T-helper 9 cell (primary cell): ENCODE measurements around the gene PHLDA1.

Experiments
- DNase-seq: peaks from one replicate; pipeline ENCODE4 v3.0.0-alpha.2; 2020
- total RNA-seq, 2 donors: gene quantifications; one replicate each; lab custom pipeline; 2026; lab: John Stamatoyannopoulos, UW

PHLDA1 gene
- total RNA-seq: 78.8 to 110 reads per million in 2 donors

DNA sequence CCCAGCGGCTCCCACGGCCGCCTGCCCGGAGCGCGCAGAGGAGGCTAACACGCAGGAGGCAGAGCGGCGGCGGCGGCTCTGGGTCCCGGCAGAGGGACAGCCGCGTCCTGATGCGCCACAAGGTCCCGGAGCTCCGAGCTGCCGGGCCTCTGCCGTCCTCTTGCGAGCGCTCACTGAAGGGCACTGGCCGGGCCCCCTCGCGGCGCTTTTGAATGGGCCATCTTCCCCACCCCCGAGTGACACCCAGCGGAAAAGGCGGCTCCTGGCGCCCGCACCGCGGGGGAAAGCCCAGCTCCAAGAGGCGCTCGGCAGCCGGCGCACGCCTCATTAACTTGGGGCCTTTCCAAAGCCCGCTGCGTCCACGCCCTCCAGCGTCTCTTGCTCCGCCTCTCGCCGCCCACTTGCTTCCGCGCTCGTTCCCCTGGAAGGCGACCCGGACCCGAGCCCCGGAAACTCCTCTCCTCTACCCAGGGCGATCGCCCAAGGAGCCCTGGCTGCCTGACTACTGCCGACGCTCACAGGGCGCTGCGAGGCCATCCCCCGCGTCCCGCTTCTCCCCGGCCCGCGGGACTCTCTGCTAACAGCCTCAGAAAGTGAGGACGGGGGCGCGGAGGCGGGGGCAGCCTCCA, at the start of gene PHLDA1:
TSS of gene PHLDA1 (minus strand) at position 363 of the 629 bp plus-strand sequence.
- DNase-seq: peak; percentile 87

DNA sequence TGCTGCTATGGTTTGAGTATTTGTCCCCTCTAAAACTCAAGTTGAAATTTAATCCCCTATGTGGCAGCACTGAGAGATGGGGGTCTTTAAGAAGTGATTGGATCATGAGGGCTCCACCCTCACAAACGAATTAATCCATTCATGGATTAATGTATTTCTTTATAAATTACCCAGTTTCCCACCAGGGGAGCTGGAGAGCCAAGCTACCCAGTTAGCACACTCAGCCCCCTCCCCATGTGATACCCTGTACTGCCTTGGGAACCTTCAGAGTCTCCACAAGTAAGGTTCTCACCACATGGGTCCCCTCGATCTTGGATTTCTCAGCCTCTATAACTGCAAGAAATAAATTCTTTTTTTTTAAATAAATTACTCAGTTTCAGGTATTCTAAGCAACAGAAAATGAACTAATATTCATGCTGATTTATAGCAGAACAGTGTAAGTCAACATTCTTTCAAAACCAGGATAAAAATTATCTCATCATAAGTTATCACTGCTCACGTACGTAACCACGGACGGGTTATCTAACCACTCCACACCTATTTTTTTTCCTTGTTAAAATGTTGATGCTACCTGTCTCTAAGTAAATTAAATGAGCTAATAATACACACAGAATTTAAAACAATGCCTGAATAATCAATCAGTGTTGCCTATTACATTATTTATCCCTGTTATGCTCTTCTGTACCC, 49.3 kb upstream of the PHLDA1 start:
- DNase-seq: no peak

DNA sequence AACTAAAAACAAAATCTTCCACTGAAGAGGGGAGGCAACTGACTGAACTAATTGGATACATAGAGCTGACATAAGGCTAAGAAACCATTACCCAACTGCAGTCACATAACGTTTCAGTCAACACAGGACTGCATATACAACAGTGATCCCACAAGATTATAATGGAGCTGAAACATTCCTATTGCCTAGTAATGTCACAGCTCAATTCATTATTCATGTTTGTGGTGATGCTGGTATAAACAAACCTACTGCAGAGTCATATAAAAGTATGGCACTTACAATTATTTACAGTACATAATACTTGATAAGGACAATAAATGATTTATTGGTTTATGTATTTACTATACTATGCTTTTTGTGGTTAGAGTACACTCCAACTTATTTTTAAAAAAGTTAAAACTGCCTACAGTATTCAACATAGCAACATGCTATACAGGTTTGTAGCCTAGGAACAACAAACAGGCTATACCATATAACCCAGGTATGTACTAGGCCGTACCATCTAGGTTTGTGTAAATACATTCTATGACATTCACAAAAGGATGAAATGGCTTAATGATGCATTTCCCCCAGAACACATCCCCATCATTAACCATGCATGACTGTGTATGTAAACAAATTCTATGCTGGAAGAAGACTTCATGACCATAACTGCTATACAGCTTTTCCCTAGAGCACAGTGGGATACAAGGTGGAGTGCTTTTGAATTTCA, 48.6 kb upstream of the PHLDA1 start:
- DNase-seq: no peak

DNA sequence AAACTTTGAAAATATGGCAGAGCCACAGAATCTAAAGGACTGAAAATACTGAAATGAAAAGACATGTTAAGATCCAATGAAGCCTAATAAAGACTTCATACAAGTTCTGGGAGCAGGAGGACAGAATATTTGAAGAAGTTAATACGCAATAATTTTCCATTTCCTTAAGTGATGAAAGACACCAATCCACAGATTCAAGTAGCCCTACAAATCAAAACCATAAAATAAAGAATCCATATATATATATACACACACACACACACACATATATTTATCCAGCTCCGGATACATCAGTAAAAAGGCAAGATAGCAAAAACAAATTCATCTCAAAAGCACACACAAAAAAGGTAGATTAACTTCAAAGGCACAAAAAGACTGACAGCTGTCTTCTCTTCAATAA, 47.2 kb upstream of the PHLDA1 start:
- DNase-seq: no peak

DNA sequence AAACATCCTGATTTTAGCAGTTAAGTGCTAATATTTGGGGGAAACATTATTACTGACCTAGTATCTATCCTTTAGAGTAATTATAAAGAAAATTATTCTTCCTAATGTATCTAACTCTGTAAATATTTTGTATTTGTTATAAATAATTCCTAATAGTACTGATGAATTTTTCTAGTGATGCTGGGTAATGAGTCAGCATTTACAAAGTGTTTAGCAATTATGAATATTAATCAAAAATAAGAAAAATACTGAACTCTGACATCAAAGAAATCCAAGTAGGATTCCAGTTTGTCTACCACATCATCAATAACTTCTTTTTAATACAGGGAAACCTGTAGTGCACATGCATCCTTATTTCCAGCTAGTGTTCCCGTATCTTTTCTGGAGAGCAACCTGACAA, 43.9 kb upstream of the PHLDA1 start:
- no peak for DNase-seq

DNA sequence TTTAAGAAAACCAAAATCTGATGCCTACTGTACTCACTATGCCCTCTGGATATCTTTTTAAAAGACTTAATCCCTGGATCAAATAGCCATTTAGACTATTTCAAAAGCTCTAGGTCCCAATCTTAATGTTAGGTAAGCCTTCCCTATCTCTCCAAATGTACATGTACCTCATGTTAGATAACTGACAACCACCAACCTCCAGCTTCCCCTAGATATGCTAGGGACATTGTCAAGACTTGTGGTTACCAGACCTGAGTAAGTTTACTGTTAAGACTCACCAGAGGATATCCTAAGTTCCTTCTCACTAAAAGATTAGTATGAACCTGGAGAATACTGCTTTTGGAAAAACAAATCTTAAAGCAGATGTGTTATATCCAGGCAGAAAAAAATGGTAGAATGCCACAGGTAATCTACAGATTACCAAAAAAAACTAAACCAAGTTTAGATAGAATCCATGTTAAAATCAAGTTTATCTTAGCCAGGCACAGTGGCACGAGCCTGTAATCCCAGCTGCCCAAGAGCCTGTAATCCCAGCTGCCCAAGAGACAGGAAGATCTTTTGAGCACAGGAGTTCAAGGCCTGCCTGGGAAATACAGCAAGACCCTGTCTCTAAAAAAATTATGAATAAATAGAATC, 43.2 kb upstream of the PHLDA1 start:
- DNase-seq: no peak

DNA sequence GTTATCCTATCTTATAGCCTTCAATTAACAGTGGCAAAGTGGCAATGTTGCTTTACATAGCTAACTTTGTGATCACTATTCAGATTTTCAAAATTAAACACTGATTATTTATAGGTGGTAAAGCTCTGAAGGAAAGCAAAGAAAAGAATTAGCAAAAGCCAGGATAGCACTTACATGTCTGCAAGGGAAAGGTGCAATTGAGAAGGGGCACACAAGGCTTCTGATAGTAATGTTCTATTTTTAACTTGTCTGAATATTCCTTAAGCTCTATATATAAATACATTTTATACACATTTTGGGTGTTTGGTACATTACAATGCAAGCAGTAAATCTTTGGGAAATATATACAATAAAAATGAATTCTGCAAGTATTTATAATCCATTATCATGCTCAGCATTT, 42.0 kb upstream of the PHLDA1 start:
- no peak for DNase-seq

DNA sequence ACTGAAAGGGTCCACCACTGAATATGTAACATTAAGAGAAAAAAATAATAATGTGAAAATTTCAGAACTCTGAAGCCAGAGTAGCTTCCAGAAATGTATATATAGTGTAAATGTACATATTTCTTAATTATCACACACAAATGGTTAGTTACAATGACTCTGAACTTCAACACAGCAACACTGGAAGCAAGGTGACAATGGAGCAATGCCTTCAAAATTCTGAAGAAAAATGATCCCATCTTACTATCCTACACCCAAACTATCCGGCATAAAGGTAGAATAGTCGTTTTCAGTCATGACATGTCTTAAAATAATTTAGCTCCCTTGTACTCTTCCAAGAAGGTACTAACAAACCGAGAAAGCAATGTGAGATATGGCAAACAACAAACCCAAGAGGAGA, 41.0 kb upstream of the PHLDA1 start:
- DNase-seq: no peak

DNA sequence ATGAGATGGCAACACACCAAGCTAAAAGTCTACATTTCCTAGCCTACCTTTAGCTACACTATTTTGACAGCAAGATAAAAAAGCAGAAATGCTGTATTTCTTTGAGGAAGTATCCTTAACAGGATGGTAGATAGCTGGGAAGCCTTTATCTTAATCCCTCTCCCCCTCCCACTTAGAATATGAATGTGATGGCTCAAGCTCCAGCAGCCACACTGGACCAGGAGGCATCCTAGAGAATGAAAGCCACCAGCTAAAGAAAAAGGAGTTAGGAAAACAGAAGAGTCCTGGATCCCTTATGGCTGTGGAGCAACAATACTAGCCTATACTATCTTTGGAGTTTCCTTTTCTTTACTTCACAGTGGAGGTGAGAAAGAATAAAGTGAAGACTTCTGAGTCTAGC, 37.8 kb upstream of the PHLDA1 start:
- no peak for DNase-seq

DNA sequence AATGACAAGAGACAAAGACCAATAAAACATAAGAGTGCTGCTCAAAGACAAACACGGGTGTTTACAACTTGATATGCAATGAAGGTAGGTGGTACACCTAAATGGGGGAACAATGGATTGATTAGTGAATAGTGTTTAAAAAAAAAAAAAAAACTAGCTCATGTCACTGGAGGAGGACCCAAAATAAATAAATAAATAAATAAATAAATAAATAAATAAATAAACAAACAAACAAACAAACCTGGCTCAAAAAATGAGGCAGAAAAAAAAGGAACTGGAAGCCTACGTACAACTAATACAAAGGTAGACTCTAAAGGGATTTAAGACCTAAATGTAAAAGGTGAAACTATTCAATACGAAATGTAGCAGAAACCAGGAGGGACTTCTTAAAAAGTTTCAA, 34.3 kb upstream of the PHLDA1 start:
- DNase-seq: no peak

DNA sequence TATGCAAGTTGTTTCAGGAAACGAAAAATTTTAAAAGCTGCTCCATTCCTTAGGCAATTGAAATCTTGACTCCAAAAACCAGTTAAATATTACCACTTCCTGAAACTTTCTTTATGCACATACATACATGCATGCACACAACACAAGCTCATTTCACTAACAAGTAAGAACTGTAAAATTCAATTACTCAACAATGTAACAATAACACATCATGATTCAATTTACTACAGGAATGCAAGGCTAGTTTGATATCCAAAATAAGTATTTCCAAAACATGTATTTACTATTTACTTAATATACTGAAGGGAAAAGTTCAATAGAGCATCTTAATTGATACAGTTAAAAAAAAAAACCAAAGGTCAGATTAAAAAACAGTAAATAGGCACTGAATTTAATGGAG, 33.3 kb upstream of the PHLDA1 start:
- DNase-seq: no peak

DNA sequence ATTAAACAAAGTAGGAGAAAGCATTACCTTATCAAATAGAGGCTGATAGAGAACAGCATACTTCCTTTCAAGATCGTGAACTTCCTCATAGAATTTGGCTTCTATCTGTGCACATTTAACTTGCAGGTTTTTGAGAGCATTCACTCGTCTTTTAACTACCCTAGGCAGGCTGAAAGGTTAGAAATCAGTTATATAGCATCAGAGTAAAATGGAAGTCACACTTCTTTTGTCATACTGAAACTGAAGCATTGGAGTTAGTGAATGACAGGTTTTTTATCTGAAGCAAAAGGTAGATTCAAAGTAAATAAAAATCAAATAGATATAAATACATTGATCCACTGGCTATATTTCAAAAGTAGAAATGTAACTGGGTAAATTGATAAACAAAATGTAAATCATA, 28.5 kb upstream of the PHLDA1 start:
- DNase-seq: no peak

DNA sequence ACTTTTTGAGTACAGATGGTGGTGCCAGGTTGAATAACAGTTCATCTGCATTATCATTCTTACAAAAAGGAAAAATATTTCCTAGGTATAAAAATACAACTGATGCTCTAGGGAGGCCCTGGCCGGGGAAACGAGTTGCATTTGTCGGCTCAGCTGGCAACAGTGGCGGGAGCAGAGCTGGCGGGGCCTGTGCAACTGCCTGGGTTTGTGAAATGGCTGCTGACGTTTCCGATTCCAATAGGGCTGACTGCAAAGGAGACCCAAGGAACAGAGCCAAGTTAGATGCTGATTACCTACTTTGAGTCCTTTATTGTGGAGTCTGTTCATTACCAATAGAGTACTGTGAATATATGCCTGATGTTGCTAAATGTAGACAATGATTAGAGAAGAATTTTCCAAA, 25.8 kb upstream of the PHLDA1 start:
- DNase-seq: no peak

DNA sequence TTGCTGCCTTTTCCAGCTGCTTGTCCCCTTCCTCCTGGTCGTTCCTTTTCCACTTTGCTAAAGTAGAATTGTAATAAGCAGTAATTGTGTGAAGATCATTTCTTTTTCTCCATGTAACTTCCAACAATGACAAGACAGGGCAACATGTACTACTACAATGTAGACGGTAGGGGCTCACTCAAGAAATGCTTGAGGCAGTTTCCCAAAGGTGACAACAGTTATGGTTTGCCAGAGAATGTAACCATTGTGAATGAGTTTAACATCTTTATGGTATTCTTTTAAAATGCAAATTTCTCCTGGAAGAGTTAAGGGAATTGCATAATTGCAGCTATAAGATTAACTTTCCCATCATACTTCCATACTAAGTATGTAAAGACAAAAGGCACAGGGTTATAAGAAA, 23.8 kb upstream of the PHLDA1 start:
- no peak for DNase-seq

DNA sequence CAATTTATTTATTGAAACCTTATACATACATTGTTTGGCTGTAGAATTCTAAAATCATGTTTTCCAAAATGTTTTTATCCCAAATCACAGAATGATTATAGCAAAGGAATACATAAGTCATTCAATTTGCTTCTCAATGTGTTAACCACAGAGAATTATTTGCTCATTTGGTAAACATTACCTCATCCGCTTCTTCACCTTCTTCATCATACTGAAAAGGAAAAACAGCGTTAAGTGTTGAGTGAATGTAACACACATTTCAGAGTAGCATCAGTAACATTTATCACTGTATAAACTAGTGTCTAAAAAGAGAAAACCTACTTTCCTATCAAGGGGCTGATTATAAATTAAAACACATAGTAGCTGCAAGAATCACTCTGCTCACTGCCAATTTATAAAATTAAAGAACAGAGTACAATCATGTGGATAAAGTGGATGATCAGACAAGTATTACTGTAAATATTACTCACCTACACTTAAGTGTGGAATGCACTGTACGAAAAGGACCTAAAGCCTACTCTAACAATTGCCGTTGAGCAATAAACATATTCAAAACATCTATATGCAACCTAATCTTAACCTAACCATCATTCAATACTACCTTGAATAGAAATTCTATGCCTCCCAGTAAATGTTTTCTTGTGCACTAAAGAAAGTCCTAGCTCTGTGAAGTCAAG, 18.1 kb upstream of the PHLDA1 start:
- no peak for DNase-seq

DNA sequence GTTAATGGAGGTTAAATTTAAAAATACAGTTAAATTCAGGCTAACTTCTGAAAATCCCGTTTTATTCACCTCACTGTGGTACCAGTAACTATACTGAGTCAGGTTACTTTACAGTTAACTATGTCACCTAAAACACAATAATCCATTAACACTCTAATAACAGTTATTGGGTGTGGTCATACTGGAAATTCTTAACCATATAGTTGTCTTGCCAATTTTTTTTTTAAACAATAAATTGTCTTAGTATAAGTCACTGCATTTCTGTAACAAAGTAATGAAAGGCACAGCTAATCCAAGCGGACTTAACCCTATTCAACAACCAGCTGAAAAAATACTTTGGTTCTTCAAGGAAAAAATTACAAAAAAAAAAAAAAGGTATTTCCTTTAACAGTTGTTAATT, 16.2 kb upstream of the PHLDA1 start:
- no peak for DNase-seq

DNA sequence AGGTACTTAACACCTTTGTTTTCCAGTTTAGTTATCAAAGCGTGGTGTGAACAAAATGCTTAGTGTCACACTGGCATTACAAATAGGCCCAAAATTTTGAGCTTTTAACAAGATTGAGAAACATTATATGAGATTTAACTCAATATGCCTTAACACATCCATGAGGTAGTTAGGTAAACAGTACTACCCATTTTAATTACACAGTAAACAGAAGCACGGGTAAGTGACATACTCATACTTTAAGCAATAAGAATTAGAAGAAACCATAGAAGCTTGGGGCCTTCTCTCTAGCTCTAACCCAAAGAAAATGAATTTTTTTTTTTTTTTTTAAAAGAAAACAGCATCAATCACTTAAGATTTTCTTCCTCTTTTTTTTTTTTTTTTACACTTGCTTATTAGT, 15.5 kb upstream of the PHLDA1 start:
- DNase-seq: no peak

DNA sequence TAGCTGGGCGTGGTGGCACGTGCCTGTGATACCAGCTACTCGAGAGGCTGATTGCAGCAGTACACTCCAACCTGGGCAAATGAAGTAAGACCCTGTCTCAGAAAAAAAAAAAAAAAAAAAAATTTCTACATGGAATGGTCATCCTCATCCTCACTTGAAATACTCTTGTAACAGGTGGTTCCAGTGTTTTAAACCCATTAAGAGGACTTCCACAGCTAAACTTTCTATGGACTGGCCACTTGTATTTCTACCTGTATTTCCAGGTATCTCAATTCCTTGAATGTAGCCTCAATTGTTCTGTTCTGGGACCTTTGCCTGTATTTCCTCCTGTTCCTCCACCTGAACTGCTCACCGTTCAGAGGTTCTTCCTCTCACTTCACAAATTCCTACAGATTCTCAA, 11.8 kb upstream of the PHLDA1 start:
- no peak for DNase-seq

DNA sequence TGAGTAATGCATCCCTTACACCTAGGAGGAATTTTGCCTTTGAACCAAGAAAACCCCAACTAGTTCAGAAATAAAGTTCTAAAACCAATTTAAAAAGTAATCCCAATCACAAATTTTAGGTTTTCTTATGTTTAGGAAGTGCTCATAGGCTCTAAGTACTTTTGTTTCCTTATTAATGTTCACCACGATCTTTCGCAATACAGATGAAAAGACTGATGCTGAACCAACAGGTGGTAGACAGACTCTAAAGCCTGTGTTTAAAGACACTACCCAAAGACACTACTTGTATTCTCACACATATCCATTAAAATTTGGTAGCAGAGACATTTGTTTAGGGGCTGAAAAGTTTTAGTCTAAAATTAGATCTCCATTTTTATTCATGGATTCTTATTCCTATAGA, 10.6 kb upstream of the PHLDA1 start:
- DNase-seq: no peak

DNA sequence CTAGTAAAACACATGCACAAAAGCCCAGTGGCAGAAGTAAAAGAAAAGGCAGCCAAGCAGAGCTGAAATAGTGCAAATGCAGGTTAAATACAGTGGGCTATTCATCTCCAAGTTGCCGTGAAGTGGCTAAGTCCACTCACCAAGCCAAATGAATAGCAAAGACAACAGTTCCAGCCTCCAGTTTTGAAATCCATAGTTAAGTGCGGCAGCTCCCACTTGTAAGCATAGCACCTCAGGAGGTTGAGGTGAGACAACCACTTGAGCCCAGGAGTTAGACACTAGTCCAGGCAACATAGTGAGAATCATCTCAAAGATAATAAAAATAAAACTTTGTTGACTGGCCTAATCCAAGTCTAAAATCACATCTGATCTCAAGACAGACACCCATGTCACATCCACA, 9.8 kb upstream of the PHLDA1 start:
- no peak for DNase-seq

DNA sequence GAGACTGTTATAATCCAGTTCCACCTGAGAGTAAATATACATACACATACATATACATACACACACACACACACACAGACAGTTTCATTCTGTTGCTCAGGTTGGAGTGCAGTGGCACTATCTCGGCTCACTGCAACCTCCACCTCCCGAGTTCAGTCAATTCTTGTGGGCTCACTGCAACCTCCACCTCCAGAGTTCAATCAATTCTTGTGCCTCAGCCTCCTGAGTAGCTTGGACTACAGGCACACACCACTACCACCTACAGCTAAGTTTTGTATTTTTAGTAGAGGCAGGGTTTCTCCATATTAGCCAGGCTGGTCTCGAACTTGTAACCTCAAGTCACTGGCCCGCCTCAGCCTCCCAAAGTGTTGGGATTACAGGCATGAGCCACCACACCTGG, 8.9 kb upstream of the PHLDA1 start:
- no peak for DNase-seq

DNA sequence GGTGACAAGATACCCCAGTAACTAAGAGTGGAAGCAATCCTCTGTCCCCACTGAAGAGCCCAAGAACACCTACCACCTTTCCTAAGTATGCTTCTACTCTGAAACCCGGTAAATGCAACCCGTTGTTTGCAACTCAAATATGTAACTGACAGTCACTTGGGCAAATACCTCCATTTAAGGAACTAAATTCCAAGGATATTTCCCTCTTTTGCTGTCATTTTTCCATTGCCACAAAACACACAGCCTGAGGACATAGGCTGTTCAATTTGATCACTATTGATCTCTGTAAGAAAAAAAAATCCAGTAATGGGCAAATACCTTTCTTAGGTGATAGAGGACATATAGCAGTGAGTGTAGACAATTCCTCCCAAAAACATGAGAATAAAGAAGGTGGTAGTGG, 6.6 kb upstream of the PHLDA1 start:
- no peak for DNase-seq
